Stimulated activated CD4-positive, alpha-beta T cell treated with anti-CD3 and anti-CD28 coated beads, Interleukin-15, amount 100 ng/mL, for 48 hours (primary cell): Measurements from ENCODE around the gene WDCP.
"Not testable (repeated sequence)": the region's sequence is repeated elsewhere in the genome, so short reads cannot be mapped to it uniquely, and the experiment has no call there.

ENCODE experiments used
- DNase-seq, 2 donors: peaks; one replicate each; pipeline ENCODE4 v3.0.0-alpha.2; 2020; ENCODE audit warnings: low read depth in 2 of 2

The WDCP gene

GRCh38 chr2:24065341-24065740 lies 18.1 kb upstream of the WDCP start:
- no peak for DNase-seq

GRCh38 chr2:24058564-24059271 lies 11.5 kb upstream of the WDCP start:
- no peak for DNase-seq

- DNase-seq = no peak
Measured at GRCh38 chr2:24055750-24056149, 8.6 kb upstream of the WDCP start.

- DNase-seq = no peak
Measured at GRCh38 chr2:24054366-24055010, 7.3 kb upstream of the WDCP start.

GRCh38 chr2:24052951-24053350 lies 5.8 kb upstream of the WDCP start:
- DNase-seq = no peak

GRCh38 chr2:24051833-24052232 lies 4.6 kb upstream of the WDCP start:
- no peak for DNase-seq

- no peak for DNase-seq
Measured at GRCh38 chr2:24050041-24050979, 3.1 kb upstream of the WDCP start.

GRCh38 chr2:24049485-24050021 lies 2.4 kb upstream of the WDCP start, which contains the start of gene FKBP1B:
TSS of gene FKBP1B (plus strand) at chr2:24049741. CDS start at chr2:24049850, 109 bp downstream.
- DNase-seq = peak; percentile 13 to 53

GRCh38 chr2:24048769-24049484 lies 1.7 kb upstream of the WDCP start:
- DNase-seq = no peak

- no peak for DNase-seq
Measured at GRCh38 chr2:24047703-24048033, 477 bp upstream of the WDCP start.

GRCh38 chr2:24046599-24046929 lies 627 bp downstream of the WDCP start:
- no peak for DNase-seq

GRCh38 chr2:24045511-24046508 lies 1.4 kb downstream of the WDCP start:
- no peak for DNase-seq

GRCh38 chr2:24043133-24043532 lies 4.1 kb downstream of the WDCP start:
- DNase-seq = not testable (repeated sequence)

- no peak for DNase-seq
Measured at GRCh38 chr2:24040511-24040910, 6.7 kb downstream of the WDCP start.

- DNase-seq = no peak
Measured at GRCh38 chr2:24038786-24039499, 8.2 kb downstream of the WDCP start.

- DNase-seq = no peak
Measured at GRCh38 chr2:24026233-24026632, 21.0 kb downstream of the WDCP start.

GRCh38 chr2:24024996-24025663 lies 22.1 kb downstream of the WDCP start:
- no peak for DNase-seq

GRCh38 chr2:24024018-24024417 lies 23.2 kb downstream of the WDCP start:
- DNase-seq = no peak

GRCh38 chr2:24022975-24023575 lies 24.1 kb downstream of the WDCP start:
- DNase-seq = no peak
